ENCODE results near the gene STRA8.
A peak's percentile ranks its signal among the peaks of the same experiment; 100 is the strongest.
"Not testable (repeated sequence)": the region's sequence is repeated elsewhere in the genome, so short reads cannot be mapped to it uniquely, and the experiment has no call there.

Gene STRA8

DNA sequence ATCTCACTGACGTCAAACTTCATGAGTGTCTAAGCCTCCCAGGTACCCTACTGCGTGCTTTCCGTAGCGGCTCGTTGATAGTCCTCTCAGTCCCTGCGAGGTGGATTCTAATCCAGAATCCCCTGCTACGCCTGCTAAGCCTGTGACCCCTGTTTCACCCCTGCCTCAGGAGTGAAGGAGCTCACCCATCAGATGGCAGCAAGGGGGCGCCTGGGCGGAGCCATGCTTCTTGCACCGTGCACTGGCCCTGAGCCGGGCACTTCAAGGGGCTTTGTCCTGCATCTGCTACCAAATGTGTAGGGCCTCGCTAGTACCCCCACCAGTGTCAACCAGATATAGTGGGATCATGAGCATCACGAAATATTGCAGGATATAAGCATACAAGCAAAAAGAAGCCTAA lies 918 bp upstream of the STRA8 start:
- TF ChIP-seq, protein P1, sequence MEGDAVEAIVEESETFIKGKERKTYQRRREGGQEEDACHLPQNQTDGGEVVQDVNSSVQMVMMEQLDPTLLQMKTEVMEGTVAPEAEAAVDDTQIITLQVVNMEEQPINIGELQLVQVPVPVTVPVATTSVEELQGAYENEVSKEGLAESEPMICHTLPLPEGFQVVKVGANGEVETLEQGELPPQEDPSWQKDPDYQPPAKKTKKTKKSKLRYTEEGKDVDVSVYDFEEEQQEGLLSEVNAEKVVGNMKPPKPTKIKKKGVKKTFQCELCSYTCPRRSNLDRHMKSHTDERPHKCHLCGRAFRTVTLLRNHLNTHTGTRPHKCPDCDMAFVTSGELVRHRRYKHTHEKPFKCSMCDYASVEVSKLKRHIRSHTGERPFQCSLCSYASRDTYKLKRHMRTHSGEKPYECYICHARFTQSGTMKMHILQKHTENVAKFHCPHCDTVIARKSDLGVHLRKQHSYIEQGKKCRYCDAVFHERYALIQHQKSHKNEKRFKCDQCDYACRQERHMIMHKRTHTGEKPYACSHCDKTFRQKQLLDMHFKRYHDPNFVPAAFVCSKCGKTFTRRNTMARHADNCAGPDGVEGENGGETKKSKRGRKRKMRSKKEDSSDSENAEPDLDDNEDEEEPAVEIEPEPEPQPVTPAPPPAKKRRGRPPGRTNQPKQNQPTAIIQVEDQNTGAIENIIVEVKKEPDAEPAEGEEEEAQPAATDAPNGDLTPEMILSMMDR (IDR thresholded peaks at IDR 0.05; ENCODE audit: control insufficient read depth, insufficient read depth, low read depth, low read length, missing control alignments), result peak; percentile 8
- no peak for DNase-seq (ENCODE audit: low read depth)
- no peak overlapping the region for H3K4me3 ChIP-seq (ENCODE audit: control insufficient read depth, low read depth, low read length)

DNA sequence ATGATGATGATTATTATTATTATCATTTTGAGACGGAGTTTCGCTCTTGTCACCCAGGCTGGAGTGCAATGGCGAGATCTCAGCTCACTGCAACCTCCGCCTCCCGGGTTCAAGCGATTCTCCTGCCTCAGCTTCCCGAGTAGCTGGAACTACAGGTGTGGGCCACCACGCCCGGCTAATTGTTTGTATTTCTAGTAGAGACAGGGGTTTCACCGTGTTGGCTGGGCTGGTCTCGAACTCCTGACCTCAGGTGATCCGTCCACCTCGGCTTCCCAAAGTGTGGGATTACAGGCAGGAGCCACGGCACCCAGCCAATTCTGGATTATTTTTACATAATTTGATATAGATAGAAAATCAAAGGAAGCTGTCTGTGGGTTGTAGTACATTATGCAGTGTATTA lies 457 bp downstream of the STRA8 start:
- not testable (repeated sequence) for H3K4me3 ChIP-seq (ENCODE audit: control insufficient read depth, low read depth, low read length); DNase-seq (ENCODE audit: low read depth)

DNA sequence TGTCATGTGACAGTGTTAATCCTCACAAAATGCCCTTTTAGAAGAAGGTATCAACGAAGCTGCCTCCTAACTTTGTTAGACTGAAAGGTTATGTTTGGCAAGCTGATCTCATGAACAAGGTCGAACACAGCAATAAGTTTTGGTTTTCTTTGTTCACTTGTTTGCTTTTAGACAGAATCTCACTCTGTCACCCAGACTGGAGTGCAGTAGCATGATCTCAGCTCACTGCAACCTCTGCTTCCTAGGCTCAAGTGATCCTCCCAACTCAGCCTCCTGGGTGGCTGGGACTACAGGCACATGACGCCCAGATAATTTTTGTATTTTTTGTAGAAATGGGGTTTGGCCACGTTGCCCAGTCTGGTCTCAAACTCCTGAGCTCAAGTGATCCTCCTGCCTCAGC lies 1.1 kb downstream of the STRA8 start:
- no peak overlapping the region for H3K4me3 ChIP-seq (ENCODE audit: control insufficient read depth, low read depth, low read length)
- TF ChIP-seq, protein P1 (IDR thresholded peaks at IDR 0.05; ENCODE audit: control insufficient read depth, insufficient read depth, low read depth, low read length, missing control alignments), result no peak
- DNase-seq (ENCODE audit: low read depth), result no peak

DNA sequence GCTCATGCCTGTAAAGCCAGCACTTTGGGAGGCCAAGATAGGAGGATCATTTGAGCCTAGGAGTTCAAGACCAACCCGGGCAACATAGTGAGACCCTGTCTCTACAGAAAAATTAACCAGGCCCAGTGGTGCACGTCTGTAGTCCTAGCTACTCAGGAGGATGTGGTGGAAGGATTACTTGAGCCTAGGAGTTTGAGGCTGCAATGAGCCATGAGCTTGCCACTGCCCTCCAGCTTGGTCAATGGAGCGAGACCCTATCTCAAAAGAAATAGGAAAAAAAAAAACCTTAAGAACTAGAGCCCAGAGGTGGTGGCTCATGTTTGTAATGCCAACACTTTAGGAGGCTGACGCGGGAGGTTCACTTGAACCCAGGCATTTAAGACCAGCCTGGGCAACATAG lies 2.2 kb downstream of the STRA8 start:
- DNase-seq (ENCODE audit: low read depth), result no peak
- TF ChIP-seq, protein P1 (IDR thresholded peaks at IDR 0.05; ENCODE audit: control insufficient read depth, insufficient read depth, low read depth, low read length, missing control alignments), result no peak
- H3K4me3 ChIP-seq (ENCODE audit: control insufficient read depth, low read depth, low read length), result no peak overlapping the region

DNA sequence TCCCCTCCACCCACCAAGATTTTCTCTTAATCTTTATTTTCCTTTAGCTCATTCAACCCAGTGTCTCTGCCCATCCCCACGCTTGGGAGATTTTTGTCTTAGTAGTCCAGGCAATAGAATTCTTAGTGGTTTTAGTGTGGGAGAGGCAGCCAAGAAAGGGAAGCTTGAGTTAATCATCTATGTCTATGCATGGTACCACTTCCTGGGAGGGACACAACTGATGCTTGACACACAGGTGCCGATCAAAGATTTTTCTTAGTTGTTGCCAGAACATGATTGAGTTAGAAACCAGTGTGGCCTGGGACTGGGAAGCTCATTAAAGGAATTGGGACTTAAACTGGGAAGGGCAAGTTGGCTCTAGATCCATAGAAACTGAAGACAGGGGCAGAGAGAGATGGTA lies 3.1 kb downstream of the STRA8 start:
- no peak for DNase-seq (ENCODE audit: low read depth)
- H3K4me3 ChIP-seq (ENCODE audit: control insufficient read depth, low read depth, low read length), result no peak overlapping the region
- TF ChIP-seq, protein P1 (IDR thresholded peaks at IDR 0.05; ENCODE audit: control insufficient read depth, insufficient read depth, low read depth, low read length, missing control alignments), result no peak

DNA sequence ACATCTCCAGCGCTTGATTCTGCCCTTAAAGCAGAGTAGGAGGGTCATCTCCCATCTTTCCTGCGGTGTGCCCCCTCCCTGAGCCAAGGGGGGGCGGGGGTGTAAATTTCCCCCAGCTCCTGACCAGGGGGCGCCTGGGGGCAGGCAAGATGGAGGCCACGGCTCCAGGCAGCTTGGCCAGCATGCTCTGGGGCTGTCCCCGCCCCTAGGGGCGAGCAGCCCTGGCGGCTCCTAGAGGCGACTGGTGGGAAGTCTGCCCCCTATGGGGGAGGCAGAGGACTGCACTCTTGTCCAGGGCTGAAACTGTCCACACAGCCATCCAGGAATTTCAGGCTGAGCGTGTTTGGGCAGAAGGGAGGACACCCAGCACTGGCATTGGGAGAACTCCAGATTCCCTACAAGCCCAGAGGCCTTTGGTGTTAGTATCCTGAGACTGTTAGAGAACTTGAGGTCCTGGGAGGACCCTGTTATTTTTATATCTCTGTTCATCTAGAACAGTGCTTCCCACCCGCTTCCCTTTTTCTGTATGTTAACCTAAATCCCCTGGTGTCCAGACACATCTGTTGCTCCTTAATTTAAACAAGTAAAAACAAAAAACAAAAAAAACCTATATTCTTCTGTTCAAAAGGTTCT lies 4.6 kb downstream of the STRA8 start:
- no peak overlapping the region for H3K4me3 ChIP-seq (ENCODE audit: control insufficient read depth, low read depth, low read length)
- TF ChIP-seq, protein P1 (IDR thresholded peaks at IDR 0.05; ENCODE audit: control insufficient read depth, insufficient read depth, low read depth, low read length, missing control alignments), result peak; percentile 43
- DNase-seq (ENCODE audit: low read depth), result no peak

DNA sequence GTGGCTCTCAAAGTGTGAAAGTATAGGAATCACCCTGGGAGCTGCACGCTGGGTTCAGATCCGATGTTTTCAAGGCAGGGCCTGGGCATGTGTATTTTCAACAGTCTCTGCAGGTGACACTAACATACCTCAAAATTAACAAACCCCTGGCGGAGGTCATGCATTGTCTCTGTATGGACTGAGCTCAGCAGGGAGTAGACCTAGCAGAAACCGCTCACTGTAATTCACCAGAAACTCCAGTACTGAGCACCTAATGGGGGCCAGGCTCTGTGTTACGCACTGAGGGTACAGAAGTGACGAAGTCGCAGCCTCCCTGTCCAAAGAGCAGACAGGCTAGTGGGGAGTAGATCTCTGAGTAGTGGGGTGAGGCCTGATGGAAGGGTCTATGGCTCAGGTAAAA lies 5.6 kb downstream of the STRA8 start:
- H3K4me3 ChIP-seq (ENCODE audit: control insufficient read depth, low read depth, low read length), result no peak overlapping the region
- no peak for DNase-seq (ENCODE audit: low read depth)
- TF ChIP-seq, protein P1 (IDR thresholded peaks at IDR 0.05; ENCODE audit: control insufficient read depth, insufficient read depth, low read depth, low read length, missing control alignments), result no peak
